ENCODE results near the gene RPS10. TPM values are rescaled to one million over a fixed set of nuclear protein-coding genes. Genes with fewer than 3 reads are reported as not detected.

RPS10 gene
- total and polyA plus RNA-seq, 4 experiments from 2014 or later, result 1,588 to 2,757 (median 2,185) TPM

- Histone ChIP-seq H3K4me1 (ENCODE audit: insufficient read depth, low read length) (peaks cover 4% of the 10 kb centered on the region), H3K36me3 (ENCODE audit: insufficient read depth, low read length) (no peaks in the 10 kb centered on the region), H3K27me3 (ENCODE audit: insufficient read depth, low read length) (peaks cover 9% of the 10 kb centered on the region), H3K9me3 (ENCODE audit: control insufficient read depth in 1 of 2, low read length in 2 of 2) (no peaks in the 10 kb centered on the region), H3K27ac (ENCODE audit: low read depth, low read length) (no peak overlapping the region), H3K4me3 (ENCODE audit: low read length in 2 of 2) (no peak overlapping the region)
- ChIA-PET CTCF (ENCODE audit: partially characterized antibody) (interaction anchor here (1.5 to 1.6 kb wide), 2 partner anchors 10 to 678 kb away, joined by 3 to 4 read pairs; no protein-coding TSS in a partner anchor), POLR2A (ENCODE audit: partially characterized antibody) (interaction anchor here (0.6 kb wide), 1 partner anchor 1530 kb away, joined by 3 read pairs; no protein-coding TSS in a partner anchor)
- Mint-ChIP-seq H3K27ac (no peak overlapping the region), H3K27me3 (peaks cover 12 to 14% of the 10 kb centered on the region in 2 donors), H3K4me3 (no peak overlapping the region), H3K4me1 (peaks cover 2 to 6% (median 4%) of the 10 kb centered on the region in 4 donors), H3K36me3 (no peaks in the 10 kb centered on the region), H3K9me3 (no peaks in the 10 kb centered on the region)
- intact Hi-C loops (cut with micrococcal nuclease), result no loop called here
- no peak for DNase-seq
Measured at GRCh38 chr6:34468378-34468892, 42.6 kb upstream of the RPS10 start.

GRCh38 chr6:34466242-34467185 is 40.6 kb upstream of the RPS10 start:
- H3K4me3 Mint-ChIP-seq, result peak overlapping the region in 5 of 8 donors; percentile 7 to 49 (median 34)
- no peak overlapping the region for H3K27ac Mint-ChIP-seq
- peaks cover 14% of the 10 kb centered on the region in 2 donors for H3K27me3 Mint-ChIP-seq
- no peaks in the 10 kb centered on the region for H3K9me3 Mint-ChIP-seq
- no peaks in the 10 kb centered on the region for H3K9me3 ChIP-seq (ENCODE audit: control insufficient read depth in 1 of 2, low read length in 2 of 2)
- peaks cover 4% of the 10 kb centered on the region for H3K4me1 ChIP-seq (ENCODE audit: insufficient read depth, low read length)
- CTCF ChIA-PET (ENCODE audit: partially characterized antibody), result no interaction called here
- no peak for DNase-seq
- POLR2A ChIA-PET (ENCODE audit: partially characterized antibody), result no interaction called here
- H3K4me3 ChIP-seq (ENCODE audit: low read length in 2 of 2), result no peak overlapping the region
- peaks cover 2 to 6% (median 4%) of the 10 kb centered on the region in 4 donors for H3K4me1 Mint-ChIP-seq
- intact Hi-C loops (cut with micrococcal nuclease), result no loop called here
- H3K36me3 Mint-ChIP-seq, result no peaks in the 10 kb centered on the region
- H3K27me3 ChIP-seq (ENCODE audit: insufficient read depth, low read length), result peaks cover 9% of the 10 kb centered on the region
- H3K27ac ChIP-seq (ENCODE audit: low read depth, low read length), result no peak overlapping the region
- no peaks in the 10 kb centered on the region for H3K36me3 ChIP-seq (ENCODE audit: insufficient read depth, low read length)

GRCh38 chr6:34465531-34466241 is 39.8 kb upstream of the RPS10 start, which contains the start of gene PACSIN1:
TSS of gene PACSIN1 (plus strand) at chr6:34466076. CDS start at chr6:34526306, 60,230 bp downstream.
- H3K27ac ChIP-seq (ENCODE audit: low read depth, low read length), result no peak within 1 kb of the TSS
- intact Hi-C loops (cut with micrococcal nuclease), result no loop called here
- POLR2A ChIA-PET (ENCODE audit: partially characterized antibody), result no interaction called here
- no peak within 1 kb of the TSS for H3K4me3 ChIP-seq (ENCODE audit: low read length in 2 of 2)
- H3K9me3 ChIP-seq (ENCODE audit: control insufficient read depth in 1 of 2, low read length in 2 of 2), result no peaks in the 10 kb centered on the region
- Mint-ChIP-seq H3K27ac (no peak within 1 kb of the TSS), H3K36me3 (no peaks in the 10 kb centered on the region), H3K9me3 (no peaks in the 10 kb centered on the region), H3K4me3 (peak within 1 kb of the TSS in 7 of 8 donors; percentile 17 to 48 (median 34)), H3K27me3 (peaks cover 14% of the 10 kb centered on the region in 2 donors), H3K4me1 (peaks cover 2 to 6% (median 4%) of the 10 kb centered on the region in 4 donors)
- no peaks in the 10 kb centered on the region for H3K36me3 ChIP-seq (ENCODE audit: insufficient read depth, low read length)
- H3K4me1 ChIP-seq (ENCODE audit: insufficient read depth, low read length), result peaks cover 4% of the 10 kb centered on the region
- CTCF ChIA-PET (ENCODE audit: partially characterized antibody), result interaction anchor here (2.0 kb wide), 1 partner anchor 143 kb away, joined by 5 read pairs; no protein-coding TSS in a partner anchor
- peak in 1 of 5 donors; percentile 18 for DNase-seq
- peaks cover 9% of the 10 kb centered on the region for H3K27me3 ChIP-seq (ENCODE audit: insufficient read depth, low read length)

- no peak overlapping the region for H3K27ac ChIP-seq (ENCODE audit: low read depth, low read length)
- CTCF ChIA-PET (ENCODE audit: partially characterized antibody), result interaction anchor here (2.0 to 7.8 kb wide), 2 partner anchors 145 to 146 kb away, joined by 5 to 178 read pairs; no protein-coding TSS in a partner anchor
- Mint-ChIP-seq H3K36me3 (no peaks in the 10 kb centered on the region), H3K4me3 (no peak overlapping the region), H3K27ac (no peak overlapping the region), H3K9me3 (no peaks in the 10 kb centered on the region), H3K4me1 (peaks cover 2 to 6% (median 4%) of the 10 kb centered on the region in 4 donors), H3K27me3 (peaks cover 14% of the 10 kb centered on the region in 2 donors)
- no peak for DNase-seq
- H3K36me3 ChIP-seq (ENCODE audit: insufficient read depth, low read length), result no peaks in the 10 kb centered on the region
- H3K4me3 ChIP-seq (ENCODE audit: low read length in 2 of 2), result no peak overlapping the region
- intact Hi-C loops (cut with micrococcal nuclease), result loop anchor here (5.0 kb wide), 1 partner anchor 523 kb away; no protein-coding TSS in a partner anchor
- peaks cover 4% of the 10 kb centered on the region for H3K4me1 ChIP-seq (ENCODE audit: insufficient read depth, low read length)
- H3K9me3 ChIP-seq (ENCODE audit: control insufficient read depth in 1 of 2, low read length in 2 of 2), result no peaks in the 10 kb centered on the region
- peaks cover 9% of the 10 kb centered on the region for H3K27me3 ChIP-seq (ENCODE audit: insufficient read depth, low read length)
- POLR2A ChIA-PET (ENCODE audit: partially characterized antibody), result no interaction called here
Measured at GRCh38 chr6:34463849-34464248, 38.0 kb upstream of the RPS10 start.

- Mint-ChIP-seq H3K4me3 (no peak overlapping the region), H3K27me3 (peaks cover 14% of the 10 kb centered on the region in 2 donors)
- intact Hi-C loops (cut with micrococcal nuclease), result loop anchor here (5.0 kb wide), 1 partner anchor 524 kb away; no protein-coding TSS in a partner anchor
Measured at GRCh38 chr6:34463299-34463698, 37.4 kb upstream of the RPS10 start.

GRCh38 chr6:34462551-34462971 is 36.7 kb upstream of the RPS10 start:
- Mint-ChIP-seq H3K4me1 (peaks cover 2 to 6% (median 4%) of the 10 kb centered on the region in 4 donors), H3K36me3 (no peaks in the 10 kb centered on the region), H3K27me3 (peaks cover 14% of the 10 kb centered on the region in 2 donors), H3K27ac (no peak overlapping the region), H3K4me3 (no peak overlapping the region), H3K9me3 (no peaks in the 10 kb centered on the region)
- POLR2A ChIA-PET (ENCODE audit: partially characterized antibody), result no interaction called here
- Histone ChIP-seq H3K27me3 (ENCODE audit: insufficient read depth, low read length) (peaks cover 9% of the 10 kb centered on the region), H3K27ac (ENCODE audit: low read depth, low read length) (no peak overlapping the region), H3K4me1 (ENCODE audit: insufficient read depth, low read length) (peaks cover 4% of the 10 kb centered on the region), H3K4me3 (ENCODE audit: low read length in 2 of 2) (no peak overlapping the region), H3K36me3 (ENCODE audit: insufficient read depth, low read length) (no peaks in the 10 kb centered on the region), H3K9me3 (ENCODE audit: control insufficient read depth in 1 of 2, low read length in 2 of 2) (no peaks in the 10 kb centered on the region)
- CTCF ChIA-PET (ENCODE audit: partially characterized antibody), result interaction anchor here (1.1 to 7.8 kb wide), 4 partner anchors 9 to 147 kb away, joined by 3 to 178 read pairs (median 4); no protein-coding TSS in a partner anchor
- intact Hi-C loops (cut with micrococcal nuclease), result loop anchor here (5.0 kb wide), 1 partner anchor 525 kb away; no protein-coding TSS in a partner anchor
- no peak for DNase-seq

More at GRCh38 chr6:34463299-34463698, 37.4 kb upstream of the RPS10 start:
- ChIA-PET CTCF (ENCODE audit: partially characterized antibody) (interaction anchor here (1.2 to 7.8 kb wide), 2 partner anchors 131 to 146 kb away, joined by 3 to 178 read pairs; no protein-coding TSS in a partner anchor), POLR2A (ENCODE audit: partially characterized antibody) (no interaction called here)
- Histone ChIP-seq H3K36me3 (ENCODE audit: insufficient read depth, low read length) (no peaks in the 10 kb centered on the region), H3K4me1 (ENCODE audit: insufficient read depth, low read length) (peaks cover 4% of the 10 kb centered on the region), H3K9me3 (ENCODE audit: control insufficient read depth in 1 of 2, low read length in 2 of 2) (no peaks in the 10 kb centered on the region), H3K27me3 (ENCODE audit: insufficient read depth, low read length) (peaks cover 9% of the 10 kb centered on the region), H3K4me3 (ENCODE audit: low read length in 2 of 2) (no peak overlapping the region), H3K27ac (ENCODE audit: low read depth, low read length) (no peak overlapping the region)
- Mint-ChIP-seq H3K4me1 (peaks cover 2 to 6% (median 4%) of the 10 kb centered on the region in 4 donors), H3K36me3 (no peaks in the 10 kb centered on the region), H3K9me3 (no peaks in the 10 kb centered on the region), H3K27ac (no peak overlapping the region)
- DNase-seq, result no peak

Data from CD4-positive, alpha-beta memory T cell (primary cell).